Coronary artery (tissue), 2 donors: Measurements from ENCODE around the gene RUNX2.

Source experiments
- DNase-seq: peaks from one replicate; pipeline ENCODE4 v3.0.0-alpha.2; 2017; ENCODE audit warnings: low spot score
- H3K27ac ChIP-seq, 2 donors: fragments of 200-600 bp; sonication (generic); one replicate each; pipeline ENCODE4 v1.5.1; 2016 to 2019
- H3K4me3 ChIP-seq: fragments of 200-600 bp; sonication (generic); 2 replicates; pipeline ENCODE4 v1.5.1; 2016; ENCODE audit warnings: mild to moderate bottlenecking, moderate library complexity
- TF ChIP-seq, protein P1 (sequence below): fragments of 200-600 bp; sonication (generic); IDR thresholded peaks from one replicate; pipeline ENCODE4 v1.5.1; 2019; ENCODE audit warnings: antibody characterized with exemption

The RUNX2 gene

DNA sequence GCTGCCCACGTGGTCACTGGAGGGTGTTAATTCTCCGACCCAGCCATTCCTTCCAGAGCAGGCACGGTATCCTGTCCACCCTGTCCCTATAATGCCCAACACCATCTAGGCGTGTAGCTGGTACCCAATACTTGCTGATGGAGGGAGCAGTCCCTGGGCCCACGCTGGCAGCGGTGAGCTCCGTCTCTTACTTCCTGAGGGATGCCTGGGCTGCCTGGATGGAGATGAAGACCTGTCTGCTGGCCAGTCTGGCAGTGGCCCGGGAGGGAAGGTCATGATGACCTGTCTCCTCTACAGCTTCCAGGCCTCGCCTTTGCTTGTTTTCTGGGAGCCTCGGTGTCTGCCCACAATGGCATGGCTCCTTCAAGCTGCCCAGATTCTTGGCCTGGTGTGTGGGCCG is 347.5 kb downstream of the RUNX2 start:
- H3K4me3 ChIP-seq, result no peak overlapping the region
- no peak for DNase-seq
- H3K27ac ChIP-seq, result no peak overlapping the region
- TF ChIP-seq, protein P1, sequence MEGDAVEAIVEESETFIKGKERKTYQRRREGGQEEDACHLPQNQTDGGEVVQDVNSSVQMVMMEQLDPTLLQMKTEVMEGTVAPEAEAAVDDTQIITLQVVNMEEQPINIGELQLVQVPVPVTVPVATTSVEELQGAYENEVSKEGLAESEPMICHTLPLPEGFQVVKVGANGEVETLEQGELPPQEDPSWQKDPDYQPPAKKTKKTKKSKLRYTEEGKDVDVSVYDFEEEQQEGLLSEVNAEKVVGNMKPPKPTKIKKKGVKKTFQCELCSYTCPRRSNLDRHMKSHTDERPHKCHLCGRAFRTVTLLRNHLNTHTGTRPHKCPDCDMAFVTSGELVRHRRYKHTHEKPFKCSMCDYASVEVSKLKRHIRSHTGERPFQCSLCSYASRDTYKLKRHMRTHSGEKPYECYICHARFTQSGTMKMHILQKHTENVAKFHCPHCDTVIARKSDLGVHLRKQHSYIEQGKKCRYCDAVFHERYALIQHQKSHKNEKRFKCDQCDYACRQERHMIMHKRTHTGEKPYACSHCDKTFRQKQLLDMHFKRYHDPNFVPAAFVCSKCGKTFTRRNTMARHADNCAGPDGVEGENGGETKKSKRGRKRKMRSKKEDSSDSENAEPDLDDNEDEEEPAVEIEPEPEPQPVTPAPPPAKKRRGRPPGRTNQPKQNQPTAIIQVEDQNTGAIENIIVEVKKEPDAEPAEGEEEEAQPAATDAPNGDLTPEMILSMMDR, result no peak

DNA sequence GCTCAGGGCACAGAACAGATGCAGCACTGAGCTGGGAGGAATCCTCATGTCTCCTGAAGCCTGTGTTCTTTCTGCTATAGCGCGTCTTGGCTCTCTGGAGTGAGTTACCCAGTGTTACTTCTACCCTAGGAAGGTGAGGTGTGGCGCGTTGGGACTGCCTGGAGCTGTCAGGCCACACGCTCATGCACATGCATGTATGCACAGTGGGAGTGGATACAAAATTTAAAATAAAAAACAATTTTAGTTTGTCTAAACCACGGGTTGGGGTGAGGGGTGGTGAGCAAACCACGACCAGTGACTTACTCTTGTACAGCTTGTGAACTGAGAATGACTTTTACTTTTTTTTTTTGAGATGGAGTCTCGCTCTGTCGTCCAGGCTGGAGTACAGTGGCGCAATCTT is 348.2 kb downstream of the RUNX2 start:
- no peak overlapping the region for H3K27ac ChIP-seq
- H3K4me3 ChIP-seq, result no peak overlapping the region
- TF ChIP-seq, protein P1, result no peak
- no peak for DNase-seq

DNA sequence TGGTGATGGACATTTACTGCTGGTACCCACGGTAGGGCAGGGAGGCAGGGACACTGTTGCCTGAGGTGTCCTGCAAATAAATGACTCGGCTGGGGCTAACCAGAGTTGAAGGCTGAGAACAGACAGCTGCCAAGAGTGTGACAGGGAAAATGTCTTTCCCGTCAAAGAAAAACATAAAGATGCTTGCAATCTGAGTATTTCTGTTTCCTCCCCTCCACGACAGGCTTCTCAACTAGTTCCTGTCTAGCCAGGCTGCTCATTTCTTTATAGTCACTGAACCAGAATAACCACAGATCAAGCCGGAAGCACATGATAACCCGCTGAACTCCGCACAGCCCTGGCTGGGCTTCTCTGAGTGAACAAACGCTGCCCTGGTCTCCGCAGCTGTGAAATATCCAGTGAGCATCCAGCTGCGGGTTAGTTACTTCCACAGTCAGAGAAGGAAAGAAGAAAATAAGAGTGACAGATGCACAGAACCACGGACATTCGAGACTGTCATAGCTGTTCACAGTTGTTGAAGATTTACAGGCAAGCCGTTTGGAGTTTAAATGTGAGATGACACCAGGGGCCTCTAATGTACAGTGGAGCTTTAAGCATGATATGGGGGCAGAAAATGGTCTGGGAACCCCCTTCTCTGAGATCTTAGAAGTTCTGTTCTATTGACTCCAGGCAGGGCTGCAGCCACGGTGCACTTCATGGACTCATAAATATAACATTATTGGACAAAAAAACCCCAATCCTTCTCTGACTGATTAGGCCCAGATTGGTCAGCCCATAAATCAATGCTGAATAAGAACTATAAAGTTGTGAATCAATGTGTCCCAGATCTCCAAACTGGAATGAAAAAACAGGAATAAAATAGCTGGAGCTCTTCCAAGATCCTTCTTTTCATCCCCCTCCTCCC is 349.5 kb downstream of the RUNX2 start:
- DNase-seq, result no peak
- TF ChIP-seq, protein P1, result no peak
- no peak overlapping the region for H3K27ac ChIP-seq
- H3K4me3 ChIP-seq, result no peak overlapping the region

DNA sequence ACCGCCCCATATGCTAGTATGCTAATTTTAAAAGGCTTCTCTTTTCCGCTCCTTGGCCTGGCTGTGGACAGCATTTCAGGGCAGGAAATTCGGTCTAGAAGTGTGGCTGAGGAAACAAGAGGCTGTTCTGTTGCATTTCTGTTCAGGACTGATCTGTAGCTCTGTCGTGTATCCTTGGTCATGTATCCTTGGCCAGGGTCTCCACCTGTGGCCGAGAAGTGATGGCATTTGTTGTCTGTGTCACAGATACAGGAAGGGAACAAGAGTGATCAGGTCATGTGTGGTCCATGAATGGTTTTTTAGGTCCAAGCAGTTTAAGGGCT is 350.1 kb downstream of the RUNX2 start:
- no peak for DNase-seq
- TF ChIP-seq, protein P1, result no peak
- Histone ChIP-seq H3K4me3 (no peak overlapping the region), H3K27ac (no peak overlapping the region)

DNA sequence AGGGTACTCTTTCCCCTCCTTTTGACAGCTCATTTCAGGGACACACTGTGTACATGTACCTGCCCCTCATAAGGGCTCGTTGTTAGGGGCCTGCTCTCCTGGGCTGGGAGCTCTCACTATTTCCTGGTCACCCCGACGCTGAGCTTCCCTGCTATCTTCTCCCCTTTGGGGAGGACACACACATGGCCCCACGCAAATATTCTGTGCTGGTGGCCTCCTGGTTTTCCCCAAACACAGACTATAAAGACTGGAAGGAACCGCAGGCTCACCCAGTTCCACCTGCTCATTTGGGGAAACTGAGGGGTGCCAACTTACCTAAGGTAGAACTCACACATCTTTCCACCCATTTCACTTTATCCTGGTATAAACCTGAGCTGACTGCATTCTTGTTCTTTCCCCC is 351.0 kb downstream of the RUNX2 start:
- Histone ChIP-seq H3K4me3 (no peak overlapping the region), H3K27ac (no peak overlapping the region)
- DNase-seq, result no peak
- TF ChIP-seq, protein P1, result no peak

DNA sequence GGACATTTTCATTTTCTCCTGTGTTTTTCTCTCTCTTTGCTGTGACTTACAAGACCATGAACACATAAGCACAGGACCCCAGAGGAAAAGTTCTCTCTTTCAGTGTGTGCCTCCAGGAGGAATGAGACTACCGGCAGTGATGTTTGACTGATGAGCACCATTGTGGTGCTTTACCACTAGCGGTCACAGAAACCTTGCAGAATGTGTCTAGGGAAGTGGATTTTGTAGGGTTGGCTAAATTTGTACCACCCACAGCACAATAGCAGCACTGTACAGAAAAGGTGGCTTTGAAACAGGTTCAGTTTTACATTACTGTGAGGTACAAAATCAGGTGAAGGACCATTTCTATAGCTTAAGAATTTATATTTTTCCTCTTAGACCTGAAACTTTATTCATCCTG is 351.5 kb downstream of the RUNX2 start:
- Histone ChIP-seq H3K27ac (no peak overlapping the region), H3K4me3 (no peak overlapping the region)
- TF ChIP-seq, protein P1, result no peak
- no peak for DNase-seq

DNA sequence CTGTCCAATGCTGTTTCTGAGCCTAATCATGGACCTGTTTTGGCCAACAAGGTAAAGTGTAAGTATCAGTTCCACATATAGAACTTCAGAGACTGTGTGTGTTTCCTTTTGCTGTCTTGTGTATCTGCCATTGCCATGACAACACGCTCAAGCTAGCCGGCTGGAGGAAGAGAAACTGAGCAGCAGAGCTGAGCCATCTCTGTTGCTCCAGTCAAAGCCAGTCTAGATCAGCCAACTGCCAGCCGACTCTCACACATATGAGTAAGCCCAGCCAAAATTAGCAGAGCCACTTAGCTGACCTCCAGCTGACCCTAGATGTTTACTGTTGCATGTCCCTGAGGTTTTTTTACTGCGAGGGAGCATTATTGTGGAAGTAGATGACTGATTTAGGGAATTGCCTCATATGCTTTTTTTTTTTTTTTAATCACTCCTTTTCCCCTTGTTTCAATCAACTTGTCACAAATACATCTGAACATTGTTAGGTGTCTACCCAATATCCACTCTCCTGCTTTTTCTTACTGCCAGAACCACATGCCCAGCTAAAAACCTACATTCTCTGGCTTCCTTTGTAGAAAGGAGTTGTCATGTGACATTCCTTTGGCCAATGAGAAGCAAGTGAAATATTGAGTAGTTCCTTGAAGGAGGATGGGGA is 353.9 kb downstream of the RUNX2 start:
- TF ChIP-seq, protein P1, result no peak
- Histone ChIP-seq H3K27ac (no peak overlapping the region), H3K4me3 (no peak overlapping the region)
- DNase-seq, result no peak
